Right lobe of liver (tissue), 6 donors: ENCODE data around the gene TESPA1. TPM values are rescaled to one million over a fixed set of nuclear protein-coding genes. Genes with fewer than 3 reads are reported as not detected.

Source experiments
- ATAC-seq, 4 donors: fragments of 200-7000 bp; cut with Tn5 transposase; one replicate each; pipeline ENCODE4 v1.9.1; 2020; ENCODE audit warnings: mild to moderate bottlenecking in 4 of 4, moderate library complexity in 4 of 4
- DNase-seq, 3 donors: peaks; one replicate each; pipeline ENCODE4 v3.0.0-alpha.2; 2020
- H3K27ac ChIP-seq, 3 donors: fragments of 200-600 bp; one replicate each; pipeline ENCODE4 v1.8.0; 2022
- H3K27me3 ChIP-seq, 2 donors: fragments of 200-600 bp; one replicate each; pipeline ENCODE4 v1.8.0; 2022
- H3K36me3 ChIP-seq, 4 donors: fragments of 200-600 bp; sonication (generic) in 1 of 4; one replicate each; pipeline versions ENCODE4 v1.5.1 to v1.8.0; 2017 to 2022; ENCODE audit warnings: control low read depth in 1 of 4
- H3K4me1 ChIP-seq, 4 donors: fragments of 200-600 bp; sonication (generic) in 1 of 4; one replicate each; pipeline versions ENCODE4 v1.5.1 to v1.8.0; 2017 to 2022; ENCODE audit warnings: control low read depth in 1 of 4
- H3K4me3 ChIP-seq, 3 donors: fragments of 200-600 bp; one replicate each; pipeline ENCODE4 v1.8.0; 2022
- H3K9me3 ChIP-seq, 4 donors: fragments of 200-600 bp; sonication (generic) in 1 of 4; one replicate each; pipeline versions ENCODE4 v1.5.1 to v1.8.0; 2017 to 2022; ENCODE audit warnings: control low read depth in 1 of 4
- POLR2A ChIP-seq: fragments of 450-650 bp; IDR thresholded peaks from one replicate; pipeline ENCODE4 v1.6.1; 2017; ENCODE audit warnings: antibody characterized with exemption, mild to moderate bottlenecking
- WGBS: methylation state at CpG from one replicate; pipeline ENCODE4 v1.1.6; 2018; ENCODE audit warnings: low coverage, low lambda C conversion rate; ENCODE audit not compliant: insufficient coverage; ENCODE audit errors: missing lambda C conversion rate; 5-methylcytosine and 5-hydroxymethylcytosine counted together
- intact Hi-C, 2 donors: fragments of 100-400 bp; cut with DNase I; formaldehyde crosslinking; loops; one replicate each; pipeline versions ENCODE4 v1.11.2 to v1.14.1; 2022
- total RNA-seq, 6 experiments: library from RNA; depleted of rRNA in 2 of 6; stranded (reverse); fragments of >200 nt in 2 of 6; fragmentation: NEBNext Ultra II Directional in 3 of 6; extraction: Animal tissue kit (Norgen Biotek cat#: 25700) in 3 of 6; gene quantifications; one replicate each; pipeline versions ENCODE4 v1.1.0 to v1.2.4, GENCODE V29; 2016 to 2023
- TF ChIP-seq, protein P1 (sequence below), 4 donors: fragments of 200-600 bp in 3 of 4; fragments of 450-650 bp in 1 of 4; IDR thresholded peaks; one replicate each; pipeline versions ENCODE4 v1.5.1 to v1.8.0; 2016 to 2022; ENCODE audit warnings: antibody characterized with exemption in 4 of 4, mild to moderate bottlenecking in 2 of 4
- donor health status: DM: no; HTN: yes; CAD: no.
- donor health status: DM: no; HTN: no; CAD: no.
- donor health status: DM: no; HTN: no; CAD: no.
- donor health status: DM: no; HTN: yes; CAD: no.
- donor health status: DM: no; HTN: yes; CAD: no.

The TESPA1 gene
- total RNA-seq, 6 experiments from 2014 or later = 0.09 to 1.2 (median 0.37) TPM; not detected in 1

DNA sequence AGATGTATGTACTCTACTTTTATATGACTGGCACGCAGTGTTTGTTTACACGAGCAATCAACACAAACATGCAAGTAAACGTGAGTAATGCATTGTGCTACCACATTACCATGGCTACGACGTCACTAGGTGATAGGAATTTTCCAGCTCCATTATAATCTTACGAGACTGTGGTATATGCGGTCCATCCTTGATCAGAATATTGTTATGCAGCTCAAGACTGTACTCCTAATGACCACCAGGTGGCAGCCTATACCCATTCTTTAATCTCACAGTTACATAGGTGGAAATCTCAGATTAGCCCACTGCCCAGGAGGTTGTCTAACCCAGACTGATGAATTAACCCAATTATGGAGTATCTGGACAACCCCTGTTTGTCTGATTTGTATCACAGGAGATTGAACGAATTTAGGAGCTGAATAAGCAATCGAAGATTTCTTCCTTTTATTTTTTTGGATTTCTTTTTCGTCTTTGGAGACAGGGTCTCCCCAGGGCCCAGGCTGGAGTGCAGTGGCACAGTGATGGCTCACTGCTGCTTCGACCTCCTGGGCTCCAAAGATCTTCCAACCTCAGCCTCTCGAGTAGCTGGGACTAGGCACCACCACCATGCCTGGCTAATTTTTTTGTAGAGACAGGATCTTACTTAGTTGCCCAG is 8.7 kb upstream of the TESPA1 start:
- DNase-seq = peak in 1 of 3 donors; percentile 51
- ATAC-seq = peak; percentile 86 to 89 (median 86)
- intact Hi-C loops = loop anchor here in 1 of 2 donors (5.0 kb wide), 1 partner anchor 79 kb away; no protein-coding TSS in a partner anchor

DNA sequence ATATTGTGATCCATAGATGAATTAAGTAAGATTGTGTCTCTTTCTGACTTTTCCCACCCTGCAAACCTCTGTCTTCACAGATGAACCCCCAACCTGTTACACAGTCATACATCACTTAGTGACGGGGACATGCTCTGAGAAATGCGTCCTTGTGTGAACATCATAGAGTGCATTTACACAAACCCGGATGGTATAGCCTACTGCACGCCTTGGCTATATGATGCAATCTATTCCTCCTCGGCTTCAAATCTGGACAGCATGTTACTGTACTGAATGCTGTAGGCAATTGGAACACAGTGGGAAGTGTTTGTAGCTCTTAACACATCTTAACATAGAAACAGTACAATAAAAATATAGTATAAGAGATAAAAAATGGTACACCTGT is 7.4 kb upstream of the TESPA1 start:
- DNase-seq (no peak), ATAC-seq (no peak)
- WGBS = 65% methylated on average over 5 of the region's 5 CpGs
- Histone ChIP-seq H3K4me1 (no peaks in the 10 kb centered on the region), H3K27ac (no peak overlapping the region), H3K36me3 (no peaks in the 10 kb centered on the region), H3K4me3 (no peak overlapping the region), H3K9me3 (no peaks in the 10 kb centered on the region), H3K27me3 (no peaks in the 10 kb centered on the region)
- intact Hi-C loops = loop anchor here in 1 of 2 donors (5.0 kb wide), 1 partner anchor 80 kb away; no protein-coding TSS in a partner anchor
- TF ChIP-seq, protein P1, sequence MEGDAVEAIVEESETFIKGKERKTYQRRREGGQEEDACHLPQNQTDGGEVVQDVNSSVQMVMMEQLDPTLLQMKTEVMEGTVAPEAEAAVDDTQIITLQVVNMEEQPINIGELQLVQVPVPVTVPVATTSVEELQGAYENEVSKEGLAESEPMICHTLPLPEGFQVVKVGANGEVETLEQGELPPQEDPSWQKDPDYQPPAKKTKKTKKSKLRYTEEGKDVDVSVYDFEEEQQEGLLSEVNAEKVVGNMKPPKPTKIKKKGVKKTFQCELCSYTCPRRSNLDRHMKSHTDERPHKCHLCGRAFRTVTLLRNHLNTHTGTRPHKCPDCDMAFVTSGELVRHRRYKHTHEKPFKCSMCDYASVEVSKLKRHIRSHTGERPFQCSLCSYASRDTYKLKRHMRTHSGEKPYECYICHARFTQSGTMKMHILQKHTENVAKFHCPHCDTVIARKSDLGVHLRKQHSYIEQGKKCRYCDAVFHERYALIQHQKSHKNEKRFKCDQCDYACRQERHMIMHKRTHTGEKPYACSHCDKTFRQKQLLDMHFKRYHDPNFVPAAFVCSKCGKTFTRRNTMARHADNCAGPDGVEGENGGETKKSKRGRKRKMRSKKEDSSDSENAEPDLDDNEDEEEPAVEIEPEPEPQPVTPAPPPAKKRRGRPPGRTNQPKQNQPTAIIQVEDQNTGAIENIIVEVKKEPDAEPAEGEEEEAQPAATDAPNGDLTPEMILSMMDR (IDR thresholded peaks at IDR 0.05) = no peak
- no peak for TF ChIP-seq POLR2A

More for the DNA sequence above, 8.7 kb upstream of the TESPA1 start:
- Histone ChIP-seq H3K27ac (no peak overlapping the region), H3K36me3 (no peaks in the 10 kb centered on the region), H3K27me3 (no peaks in the 10 kb centered on the region), H3K4me1 (no peaks in the 10 kb centered on the region), H3K9me3 (no peaks in the 10 kb centered on the region), H3K4me3 (no peak overlapping the region)
- TF ChIP-seq, protein P1 (IDR thresholded peaks at IDR 0.05) = peak; percentile 88 to 97 (median 90)
- no peak for TF ChIP-seq POLR2A
- 16% methylated on average over 12 of the region's 12 CpGs for WGBS

- Histone ChIP-seq H3K4me1 (no peaks in the 10 kb centered on the region), H3K9me3 (no peaks in the 10 kb centered on the region), H3K36me3 (no peaks in the 10 kb centered on the region), H3K4me3 (no peak overlapping the region), H3K27ac (no peak overlapping the region), H3K27me3 (no peaks in the 10 kb centered on the region)
- WGBS = 62% methylated on average over 2 of the region's 9 CpGs
- no peak for TF ChIP-seq POLR2A
- TF ChIP-seq, protein P1 (IDR thresholded peaks at IDR 0.05) = no peak
- DNase-seq = no peak
- ATAC-seq = no peak
- intact Hi-C loops = loop anchor here in 1 of 2 donors (5.0 kb wide), 1 partner anchor 81 kb away; no protein-coding TSS in a partner anchor
Measured at GRCh38 chr12:54991161-54991990, 6.8 kb upstream of the TESPA1 start.

DNA sequence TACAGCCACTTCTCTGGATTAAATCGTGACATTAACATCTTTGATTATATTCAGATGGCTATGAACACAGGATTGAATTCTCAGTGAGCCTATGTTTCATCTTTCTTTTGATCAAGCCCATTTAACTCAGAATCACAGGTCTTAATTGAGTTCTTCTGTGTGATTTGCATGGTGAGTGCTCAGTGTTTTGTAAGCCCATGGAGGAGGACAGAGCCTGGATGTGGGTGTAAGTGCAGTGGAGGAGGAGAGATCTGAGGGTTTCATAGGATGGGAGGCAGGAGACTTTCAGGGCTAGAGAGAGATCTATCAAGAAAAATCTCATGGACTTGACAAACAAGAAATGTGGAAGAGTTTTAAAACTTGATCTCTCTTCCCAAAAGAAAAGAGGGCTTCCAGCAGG is 5.3 kb upstream of the TESPA1 start:
- Histone ChIP-seq H3K4me1 (no peaks in the 10 kb centered on the region), H3K9me3 (no peaks in the 10 kb centered on the region), H3K27me3 (no peaks in the 10 kb centered on the region), H3K36me3 (no peaks in the 10 kb centered on the region), H3K4me3 (no peak overlapping the region), H3K27ac (no peak overlapping the region)
- 12% methylated on average over 1 of the region's 1 CpG for whole genome bisulfite sequencing
- TF ChIP-seq, protein P1 (IDR thresholded peaks at IDR 0.05) = no peak
- no peak for TF ChIP-seq POLR2A
- ATAC-seq = no peak
- intact Hi-C loops = loop anchor here in 1 of 2 donors (5.0 kb wide), 1 partner anchor 82 kb away; no protein-coding TSS in a partner anchor
- no peak for DNase-seq
